ENCODE results near the gene CBL.

The CBL gene

DNA sequence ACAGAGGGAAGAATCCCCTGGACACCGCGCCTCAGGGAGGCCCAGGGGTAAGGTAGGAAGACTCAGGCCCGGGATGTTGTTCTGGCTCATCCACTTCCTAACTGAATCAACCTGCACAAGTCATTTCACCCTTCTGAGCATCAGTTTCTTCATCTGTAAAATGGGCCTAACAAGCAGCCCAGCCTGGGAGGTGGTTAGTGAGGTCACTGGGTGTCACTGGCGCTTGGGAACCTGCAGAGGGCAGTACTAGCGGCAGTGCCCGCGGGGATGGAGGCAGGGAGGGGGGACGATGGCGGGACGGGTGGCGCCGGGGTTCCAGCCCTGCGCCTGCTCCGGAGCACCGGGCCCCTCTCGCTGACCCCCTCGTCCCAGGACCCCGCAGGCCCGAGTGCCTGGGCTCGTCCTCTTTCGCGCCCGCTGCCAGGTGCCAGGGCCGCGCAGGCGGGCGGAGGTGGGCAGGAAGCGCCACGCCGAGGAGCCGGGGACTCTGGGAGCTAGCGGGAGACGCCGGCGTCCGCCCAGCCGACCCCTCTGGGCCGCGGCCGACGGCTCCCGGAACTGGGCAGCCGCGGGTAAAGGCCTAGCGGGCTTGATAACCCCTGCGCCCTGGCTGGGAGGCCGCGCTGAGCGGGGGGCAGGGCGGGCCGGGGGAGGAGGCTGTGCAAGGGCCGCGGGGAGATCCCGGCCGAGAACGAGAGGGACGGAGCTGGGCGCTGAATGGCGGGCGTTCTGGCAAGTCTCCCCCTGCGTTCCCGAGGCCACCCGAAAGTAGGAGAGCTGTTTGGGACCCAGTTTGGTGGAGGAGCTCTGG is 37.5 kb upstream of the CBL start, which contains the start of gene NLRX1 (continued):
- TF ChIP-seq ZBTB6 (tag by site-specific recombination; IDR thresholded peaks at IDR 0.05) (no peak), ZNF394 (tag by site-specific recombination; IDR thresholded peaks at IDR 0.05; ENCODE audit: borderline replicate concordance) (peak; percentile 59; the same call in 1 of the 2 replicates), KLF16 (tag by site-specific recombination; IDR thresholded peaks at IDR 0.05) (peak; percentile 58; the same call in 1 of the 2 replicates), YY1 (tag by site-specific recombination; IDR thresholded peaks at IDR 0.05) (peak; percentile 80), ZNF112 (tag by site-specific recombination; IDR thresholded peaks at IDR 0.05) (no peak), KLF1 (tag by site-specific recombination; IDR thresholded peaks at IDR 0.05) (no peak; the same call in 1 of the 2 replicates), ZNF169 (tag by site-specific recombination; IDR thresholded peaks at IDR 0.05) (no peak), ZNF571 (tag by site-specific recombination; IDR thresholded peaks at IDR 0.05) (no peak), ZBTB8A (tag by site-specific recombination; IDR thresholded peaks at IDR 0.05) (peak; percentile 81), ZNF266 (tag by site-specific recombination; IDR thresholded peaks at IDR 0.05; ENCODE audit: low read depth) (no peak), ZNF426 (tag by site-specific recombination; IDR thresholded peaks at IDR 0.05) (no peak), BCL11B (tag by site-specific recombination; IDR thresholded peaks at IDR 0.05; ENCODE audit: low read depth) (peak; percentile 38; the same call in 1 of the 2 replicates), ZNF398 (tag by site-specific recombination; IDR thresholded peaks at IDR 0.05) (no peak), ZNF280D (tag by site-specific recombination; IDR thresholded peaks at IDR 0.05) (peak; percentile 91; the same call in 1 of the 2 replicates), MZF1 (tag by site-specific recombination; IDR thresholded peaks at IDR 0.05; ENCODE audit: borderline replicate concordance) (no peak), ZNF157 (tag by site-specific recombination; IDR thresholded peaks at IDR 0.05) (no peak), OSR2 (tag by site-specific recombination; IDR thresholded peaks at IDR 0.05) (no peak), ZNF280C (tag by site-specific recombination; IDR thresholded peaks at IDR 0.05) (no peak), ZNF830 (tag by site-specific recombination; IDR thresholded peaks at IDR 0.05; ENCODE audit: low read depth) (no peak), ZSCAN16 (tag by site-specific recombination; IDR thresholded peaks at IDR 0.05) (no peak), ZNF211 (tag by site-specific recombination; IDR thresholded peaks at IDR 0.05; ENCODE audit: low read depth) (no peak), ZNF791 (tag by site-specific recombination; IDR thresholded peaks at IDR 0.05) (no peak), HOXA7 (CRISPR knock-in tag; IDR thresholded peaks at IDR 0.05; ENCODE audit: borderline replicate concordance) (no peak)
- TF ChIP-seq, protein P1, sequence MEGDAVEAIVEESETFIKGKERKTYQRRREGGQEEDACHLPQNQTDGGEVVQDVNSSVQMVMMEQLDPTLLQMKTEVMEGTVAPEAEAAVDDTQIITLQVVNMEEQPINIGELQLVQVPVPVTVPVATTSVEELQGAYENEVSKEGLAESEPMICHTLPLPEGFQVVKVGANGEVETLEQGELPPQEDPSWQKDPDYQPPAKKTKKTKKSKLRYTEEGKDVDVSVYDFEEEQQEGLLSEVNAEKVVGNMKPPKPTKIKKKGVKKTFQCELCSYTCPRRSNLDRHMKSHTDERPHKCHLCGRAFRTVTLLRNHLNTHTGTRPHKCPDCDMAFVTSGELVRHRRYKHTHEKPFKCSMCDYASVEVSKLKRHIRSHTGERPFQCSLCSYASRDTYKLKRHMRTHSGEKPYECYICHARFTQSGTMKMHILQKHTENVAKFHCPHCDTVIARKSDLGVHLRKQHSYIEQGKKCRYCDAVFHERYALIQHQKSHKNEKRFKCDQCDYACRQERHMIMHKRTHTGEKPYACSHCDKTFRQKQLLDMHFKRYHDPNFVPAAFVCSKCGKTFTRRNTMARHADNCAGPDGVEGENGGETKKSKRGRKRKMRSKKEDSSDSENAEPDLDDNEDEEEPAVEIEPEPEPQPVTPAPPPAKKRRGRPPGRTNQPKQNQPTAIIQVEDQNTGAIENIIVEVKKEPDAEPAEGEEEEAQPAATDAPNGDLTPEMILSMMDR (tag by site-specific recombination; IDR thresholded peaks at IDR 0.05): peak; percentile 75; the same call in 1 of the 2 replicates
- TF ChIP-seq, protein P2, sequence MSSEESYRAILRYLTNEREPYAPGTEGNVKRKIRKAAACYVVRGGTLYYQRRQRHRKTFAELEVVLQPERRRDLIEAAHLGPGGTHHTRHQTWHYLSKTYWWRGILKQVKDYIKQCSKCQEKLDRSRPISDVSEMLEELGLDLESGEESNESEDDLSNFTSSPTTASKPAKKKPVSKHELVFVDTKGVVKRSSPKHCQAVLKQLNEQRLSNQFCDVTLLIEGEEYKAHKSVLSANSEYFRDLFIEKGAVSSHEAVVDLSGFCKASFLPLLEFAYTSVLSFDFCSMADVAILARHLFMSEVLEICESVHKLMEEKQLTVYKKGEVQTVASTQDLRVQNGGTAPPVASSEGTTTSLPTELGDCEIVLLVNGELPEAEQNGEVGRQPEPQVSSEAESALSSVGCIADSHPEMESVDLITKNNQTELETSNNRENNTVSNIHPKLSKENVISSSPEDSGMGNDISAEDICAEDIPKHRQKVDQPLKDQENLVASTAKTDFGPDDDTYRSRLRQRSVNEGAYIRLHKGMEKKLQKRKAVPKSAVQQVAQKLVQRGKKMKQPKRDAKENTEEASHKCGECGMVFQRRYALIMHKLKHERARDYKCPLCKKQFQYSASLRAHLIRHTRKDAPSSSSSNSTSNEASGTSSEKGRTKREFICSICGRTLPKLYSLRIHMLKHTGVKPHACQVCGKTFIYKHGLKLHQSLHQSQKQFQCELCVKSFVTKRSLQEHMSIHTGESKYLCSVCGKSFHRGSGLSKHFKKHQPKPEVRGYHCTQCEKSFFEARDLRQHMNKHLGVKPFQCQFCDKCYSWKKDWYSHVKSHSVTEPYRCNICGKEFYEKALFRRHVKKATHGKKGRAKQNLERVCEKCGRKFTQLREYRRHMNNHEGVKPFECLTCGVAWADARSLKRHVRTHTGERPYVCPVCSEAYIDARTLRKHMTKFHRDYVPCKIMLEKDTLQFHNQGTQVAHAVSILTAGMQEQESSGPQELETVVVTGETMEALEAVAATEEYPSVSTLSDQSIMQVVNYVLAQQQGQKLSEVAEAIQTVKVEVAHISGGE (tag by site-specific recombination; conservative IDR thresholded peaks at IDR 0.05; ENCODE audit: low read depth): no peak
